Prostate gland (tissue), 2 donors: Measurements from ENCODE around the gene CADM4. TPM values are rescaled to one million over a fixed set of nuclear protein-coding genes. Genes with fewer than 3 reads are reported as not detected.

Experiments used
- DNase-seq: peaks from one replicate; pipeline ENCODE4 v3.0.0-alpha.2; 2019; ENCODE audit warnings: low spot score
- H3K27ac ChIP-seq, 2 donors: fragments of 200-600 bp; sonication (generic); 2 replicates each; pipeline ENCODE4 v1.5.1; 2017 to 2019
- H3K27me3 ChIP-seq: fragments of 200-600 bp; sonication (generic); replicated peaks from 2 replicates; pipeline ENCODE4 v1.5.1; 2019; ENCODE audit not compliant: insufficient read depth
- H3K36me3 ChIP-seq, 2 donors: fragments of 200-600 bp; sonication (generic); 1 replicate in 1 of 2; 2 replicates in 1 of 2; pipeline versions ENCODE4 v1.5.1 to v1.8.1; 2017 to 2019
- H3K4me1 ChIP-seq: fragments of 200-600 bp; sonication (generic); replicated peaks from 2 replicates; pipeline ENCODE4 v1.5.1; 2019
- H3K4me3 ChIP-seq, 2 donors: fragments of 200-600 bp; sonication (generic); 2 replicates each; pipeline ENCODE4 v1.5.1; 2017 to 2019
- H3K9me3 ChIP-seq: fragments of 200-600 bp; sonication (generic); 2 replicates; pipeline ENCODE4 v1.5.1; 2017
- POLR2A ChIP-seq: fragments of 450-650 bp; IDR thresholded peaks from one replicate; pipeline ENCODE4 v1.6.1; 2016; ENCODE audit warnings: antibody characterized with exemption, mild to moderate bottlenecking
- POLR2AphosphoS5 ChIP-seq: sonication (generic); formaldehyde crosslinking; IDR thresholded peaks from one replicate; pipeline ENCODE4 v1.6.1; 2017; ENCODE audit warnings: antibody characterized with exemption
- WGBS: methylation state at CpG from one replicate; pipeline ENCODE4 v1.1.5; 2018; 5-methylcytosine and 5-hydroxymethylcytosine counted together
- intact Hi-C: fragments of 100-400 bp; cut with DNase I; formaldehyde crosslinking; loops from one replicate; pipeline ENCODE4 v1.14.2; 2022
- small RNA-seq, 2 donors: library from RNA; depleted of rRNA; stranded (forward); fragments of <200 nt; gene quantifications; one replicate each; pipeline ENCODE3, GENCODE V24; 2016
- total RNA-seq, 2 donors: library from RNA; depleted of rRNA; stranded (reverse); fragments of >200 nt; gene quantifications; one replicate each; pipeline ENCODE4 v1.1.0, GENCODE V29; 2016
- TF ChIP-seq, protein P1 (sequence below), 4 experiments: fragments of 200-600 bp in 2 of 4; fragments of 450-650 bp in 2 of 4; sonication (generic) in 2 of 4; IDR thresholded peaks; 1 replicate in 3 of 4; 2 replicates in 1 of 4; pipeline ENCODE4 v1.5.1; 2016 to 2019; ENCODE audit warnings: antibody characterized with exemption in 4 of 4, mild to moderate bottlenecking in 2 of 4, moderate library complexity in 2 of 4

The CADM4 gene
- total RNA-seq, 2 donors from 2014 or later, result 21.1 to 49.4 TPM

DNA sequence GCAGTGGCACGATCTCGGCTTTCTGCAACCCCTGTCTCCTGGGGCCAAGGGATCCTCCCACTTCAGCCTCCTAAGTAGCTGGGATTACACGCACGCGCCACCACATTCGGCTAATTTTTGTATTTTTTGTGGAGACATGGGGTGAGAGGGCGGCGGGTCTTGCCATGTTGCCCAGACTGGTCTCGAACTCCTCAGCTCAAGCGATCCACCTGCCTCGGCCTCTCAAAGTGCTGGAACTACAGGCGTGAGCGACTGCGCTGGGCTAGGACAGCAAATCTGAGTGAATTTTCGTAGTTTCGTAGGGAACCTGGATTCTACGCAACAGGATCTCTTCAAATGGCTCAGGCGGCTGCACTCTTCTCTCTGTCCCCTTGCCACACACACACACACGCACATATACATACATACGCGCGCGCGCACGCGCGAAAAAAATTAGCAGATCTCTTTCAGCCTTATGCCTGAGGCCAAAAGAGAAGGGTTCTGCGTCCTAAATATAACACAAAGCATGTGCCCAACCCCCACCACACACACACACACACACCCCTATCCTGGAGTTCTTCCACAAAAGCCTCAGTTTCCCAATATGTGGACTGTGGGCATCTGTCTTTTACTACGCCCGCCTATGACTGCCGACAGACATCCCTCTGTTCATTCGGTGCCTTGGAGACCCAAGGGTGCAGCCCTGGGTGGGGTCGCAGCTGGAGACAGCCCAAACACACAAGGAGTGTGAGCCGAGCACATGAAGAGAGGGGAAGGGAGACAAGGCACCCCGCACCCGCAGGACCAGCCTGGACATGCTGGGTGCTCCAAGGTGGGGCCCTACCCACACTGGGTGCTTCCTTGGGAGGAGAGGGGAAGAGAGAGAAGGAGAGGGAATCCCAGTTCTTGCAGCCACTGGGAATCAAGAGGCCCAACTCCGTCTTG lies 63.4 kb downstream of the CADM4 start:
- H3K27me3 ChIP-seq, result no peaks in the 10 kb centered on the region
- H3K4me1 ChIP-seq, result no peaks in the 10 kb centered on the region
- no peaks in the 10 kb centered on the region for H3K9me3 ChIP-seq
- no peak for DNase-seq
- TF ChIP-seq POLR2A, result no peak
- WGBS, result 64% methylated on average over 37 of the region's 37 CpGs
- H3K27ac ChIP-seq, result peak overlapping the region; percentile 55 to 60
- H3K4me3 ChIP-seq, result peak overlapping the region; percentile 65 to 71
- intact Hi-C loops, result loop anchor here (1.0 to 5.0 kb wide), 2 partner anchors 20 to 39 kb away; partner anchors contain the start of genes IRGQ and ZNF576
- H3K36me3 ChIP-seq, result no peaks in the 10 kb centered on the region

DNA sequence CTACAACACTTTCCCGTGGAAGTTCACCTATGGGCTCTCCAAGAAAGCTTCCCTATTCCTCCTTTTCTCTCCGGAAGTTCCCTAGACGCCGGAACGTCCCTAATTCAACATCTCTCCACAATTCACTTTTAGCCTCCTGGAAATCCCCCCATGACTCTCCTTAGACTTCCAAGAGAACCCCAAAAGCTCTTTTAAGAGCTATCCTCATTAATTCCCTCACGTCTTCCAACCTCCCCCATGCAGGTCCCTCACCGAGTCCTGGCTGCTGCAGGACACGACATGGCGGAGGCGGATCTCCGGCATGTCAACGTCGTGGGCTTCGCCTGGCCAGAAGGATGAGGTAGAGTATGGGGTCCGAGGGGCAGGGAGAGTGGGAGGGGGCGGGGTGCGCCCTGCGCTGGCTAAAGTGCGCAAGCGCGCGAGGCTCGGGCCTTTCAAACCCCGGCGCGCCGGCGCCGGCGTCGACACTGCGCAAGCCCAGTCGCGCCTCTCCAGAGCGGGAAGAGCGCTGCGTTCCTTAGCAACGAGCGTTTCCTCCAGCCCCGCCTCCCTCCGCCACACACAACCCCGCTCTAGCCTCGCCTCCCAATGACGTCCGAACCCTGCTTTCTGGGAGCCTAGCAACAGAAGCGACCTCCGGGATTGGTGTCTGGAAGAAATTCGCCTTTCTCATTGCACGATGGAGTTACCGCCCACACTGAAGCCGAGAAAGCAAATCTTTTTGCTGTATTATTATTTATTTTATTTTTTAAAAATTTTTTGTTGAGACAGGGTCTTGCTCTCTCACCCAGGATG lies 64.3 kb downstream of the CADM4 start, which contains the start of the genes PINLYP and XRCC1:
Gene PINLYP, plus strand, starts transcription at position 646 of the 795 bp plus-strand sequence. CDS start 1,391 bp downstream, outside the sequence.
Gene XRCC1, minus strand, starts transcription at position 372 of the 795 bp plus-strand sequence. Its CDS starts 69 bp downstream, at position 303.
- Histone ChIP-seq H3K9me3 (no peaks in the 10 kb centered on the region), H3K27me3 (no peaks in the 10 kb centered on the region), H3K36me3 (no peaks in the 10 kb centered on the region), H3K27ac (peak within 1 kb of the TSS; percentile 75 to 77), H3K4me1 (no peaks in the 10 kb centered on the region), H3K4me3 (peak within 1 kb of the TSS; percentile 65 to 71)
- TF ChIP-seq POLR2AphosphoS5, result peak; percentile 94
- TF ChIP-seq, protein P1, sequence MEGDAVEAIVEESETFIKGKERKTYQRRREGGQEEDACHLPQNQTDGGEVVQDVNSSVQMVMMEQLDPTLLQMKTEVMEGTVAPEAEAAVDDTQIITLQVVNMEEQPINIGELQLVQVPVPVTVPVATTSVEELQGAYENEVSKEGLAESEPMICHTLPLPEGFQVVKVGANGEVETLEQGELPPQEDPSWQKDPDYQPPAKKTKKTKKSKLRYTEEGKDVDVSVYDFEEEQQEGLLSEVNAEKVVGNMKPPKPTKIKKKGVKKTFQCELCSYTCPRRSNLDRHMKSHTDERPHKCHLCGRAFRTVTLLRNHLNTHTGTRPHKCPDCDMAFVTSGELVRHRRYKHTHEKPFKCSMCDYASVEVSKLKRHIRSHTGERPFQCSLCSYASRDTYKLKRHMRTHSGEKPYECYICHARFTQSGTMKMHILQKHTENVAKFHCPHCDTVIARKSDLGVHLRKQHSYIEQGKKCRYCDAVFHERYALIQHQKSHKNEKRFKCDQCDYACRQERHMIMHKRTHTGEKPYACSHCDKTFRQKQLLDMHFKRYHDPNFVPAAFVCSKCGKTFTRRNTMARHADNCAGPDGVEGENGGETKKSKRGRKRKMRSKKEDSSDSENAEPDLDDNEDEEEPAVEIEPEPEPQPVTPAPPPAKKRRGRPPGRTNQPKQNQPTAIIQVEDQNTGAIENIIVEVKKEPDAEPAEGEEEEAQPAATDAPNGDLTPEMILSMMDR (IDR thresholded peaks at IDR 0.05), result no peak
- TF ChIP-seq POLR2A, result peak; percentile 63
- intact Hi-C loops, result loop anchor here (1.0 to 5.0 kb wide), 2 partner anchors 21 to 38 kb away; partner anchors contain the start of genes IRGQ and ZNF576
- WGBS, result under 1% methylated on average over 50 of the region's 51 CpGs
- DNase-seq, result peak; percentile 97

DNA sequence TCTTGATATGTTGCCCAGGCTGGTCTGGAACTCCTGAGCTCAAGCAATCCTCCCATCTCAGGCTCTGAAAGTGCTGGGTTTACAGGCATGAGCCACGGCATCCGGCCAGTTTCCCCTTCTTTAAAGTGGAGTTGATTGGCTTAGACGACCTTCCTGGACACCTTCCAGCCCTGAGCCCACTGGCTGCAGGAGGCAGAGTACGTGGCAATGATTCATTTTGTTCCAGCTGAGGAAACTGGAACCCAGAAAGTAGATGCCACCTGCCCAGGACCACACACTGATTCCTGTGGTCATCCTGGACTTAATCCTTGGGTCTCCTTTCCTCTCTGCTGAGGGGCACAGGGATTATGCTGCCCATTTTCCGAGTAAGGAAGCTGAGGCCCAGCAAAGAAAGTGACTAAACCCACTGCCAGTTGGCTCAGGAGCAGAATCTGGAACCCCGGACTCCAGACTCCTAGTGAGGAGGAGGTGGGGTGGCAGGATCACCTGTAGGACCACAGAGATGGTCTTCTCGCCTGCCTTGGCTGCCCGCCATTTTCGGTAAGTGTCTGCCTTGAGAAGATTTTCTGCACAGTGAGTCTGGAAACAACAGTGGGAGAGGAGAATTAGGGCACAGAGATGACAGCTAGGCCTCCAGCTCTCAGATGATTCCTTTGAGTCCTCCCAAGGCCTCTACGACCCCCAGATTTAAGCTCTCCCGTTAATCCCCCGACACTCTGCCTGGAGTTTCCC lies 65.1 kb downstream of the CADM4 start:
- intact Hi-C loops, result loop anchor here (1.0 to 5.0 kb wide), 2 partner anchors 22 to 37 kb away; partner anchors contain the start of genes IRGQ and ZNF576
- Histone ChIP-seq H3K36me3 (no peaks in the 10 kb centered on the region), H3K4me3 (peak overlapping the region; percentile 65 to 71), H3K9me3 (no peaks in the 10 kb centered on the region), H3K4me1 (no peaks in the 10 kb centered on the region), H3K27me3 (no peaks in the 10 kb centered on the region), H3K27ac (peak overlapping the region; percentile 75 to 77)
- no peak for TF ChIP-seq POLR2A
- no peak for TF ChIP-seq POLR2AphosphoS5
- TF ChIP-seq, protein P1 (IDR thresholded peaks at IDR 0.05), result no peak
- no peak for DNase-seq
- 22% methylated on average over 12 of the region's 12 CpGs for WGBS

Small RNA genes within 50 kb of the gene (small RNA-seq; reads per million reads assigned to genes)
- 0 reads per million in 2 donors for gene RN7SL368P

Other genes with a start within 250 kb of the CADM4 start
- gene TEX101, start 225.0 kb downstream of the CADM4 start, total RNA-seq, result 10 to 100 TPM in 1 of 2 donors, not detected in 1; 26.0 TPM
- gene LYPD3, start 174.2 kb downstream of the CADM4 start, total RNA-seq, result 10 to 100 TPM in 1 of 2 donors, 1 to 10 TPM in 1; 9.8 to 27.6 TPM
- 10 to 100 TPM; 43.5 to 54.5 TPM for gene PHLDB3, start 135.1 kb downstream of the CADM4 start, total RNA-seq
- gene ETHE1, start 112.6 kb downstream of the CADM4 start, total RNA-seq, result 100 to 1,000 TPM in 1 of 2 donors, 10 to 100 TPM in 1; 32.8 to 122 TPM
- 1 to 10 TPM in 1 of 2 donors, not detected in 1; 2.0 TPM for gene ZNF575, start 106.7 kb downstream of the CADM4 start, total RNA-seq
- 10 to 100 TPM; 25.8 to 52.5 TPM for gene XRCC1, start 64.3 kb downstream of the CADM4 start, total RNA-seq
- gene PINLYP, start 64.0 kb downstream of the CADM4 start, total RNA-seq, result 1 to 10 TPM; 4.8 to 7.8 TPM
- 10 to 100 TPM; 28.3 to 30.4 TPM for gene IRGQ, start 43.7 kb downstream of the CADM4 start, total RNA-seq
- 10 to 100 TPM; 25.1 to 30.6 TPM for gene ZNF576, start 43.3 kb downstream of the CADM4 start, total RNA-seq
- under 1 TPM; 0.28 to 0.59 TPM for gene SRRM5, start 27.8 kb downstream of the CADM4 start, total RNA-seq
- gene ZNF428, start 20.2 kb downstream of the CADM4 start, total RNA-seq, result 100 to 1,000 TPM in 1 of 2 donors, 10 to 100 TPM in 1; 51.7 to 108 TPM
- gene PLAUR, start 30.3 kb upstream of the CADM4 start, total RNA-seq, result 10 to 100 TPM in 1 of 2 donors, 1 to 10 TPM in 1; 6.9 to 40.9 TPM
- 10 to 100 TPM in 1 of 2 donors, not detected in 1; 15.7 TPM for gene IRGC, start 76.2 kb upstream of the CADM4 start, total RNA-seq
- 10 to 100 TPM; 22.9 to 45.1 TPM for gene SMG9, start 115.1 kb upstream of the CADM4 start, total RNA-seq
- gene KCNN4, start 141.1 kb upstream of the CADM4 start, total RNA-seq, result 10 to 100 TPM; 65.1 to 86.1 TPM
- gene LYPD5, start 162.6 kb upstream of the CADM4 start, total RNA-seq, result 1 to 10 TPM; 2.7 to 6.2 TPM
- 1 to 10 TPM; 5.8 to 8.9 TPM for gene ZNF283, start 187.5 kb upstream of the CADM4 start, total RNA-seq
- 1 to 10 TPM; 2.6 to 2.7 TPM for gene ZNF404, start 244.1 kb upstream of the CADM4 start, total RNA-seq